ENCODE data around the gene MYO10. TPM values are rescaled to one million over a fixed set of nuclear protein-coding genes. Genes with fewer than 3 reads are reported as not detected.
A peak's percentile ranks its signal among the peaks of the same experiment; 100 is the strongest.

The MYO10 gene
- total RNA-seq, 1 experiment from 2014 or later, result 71.9 TPM

DNA sequence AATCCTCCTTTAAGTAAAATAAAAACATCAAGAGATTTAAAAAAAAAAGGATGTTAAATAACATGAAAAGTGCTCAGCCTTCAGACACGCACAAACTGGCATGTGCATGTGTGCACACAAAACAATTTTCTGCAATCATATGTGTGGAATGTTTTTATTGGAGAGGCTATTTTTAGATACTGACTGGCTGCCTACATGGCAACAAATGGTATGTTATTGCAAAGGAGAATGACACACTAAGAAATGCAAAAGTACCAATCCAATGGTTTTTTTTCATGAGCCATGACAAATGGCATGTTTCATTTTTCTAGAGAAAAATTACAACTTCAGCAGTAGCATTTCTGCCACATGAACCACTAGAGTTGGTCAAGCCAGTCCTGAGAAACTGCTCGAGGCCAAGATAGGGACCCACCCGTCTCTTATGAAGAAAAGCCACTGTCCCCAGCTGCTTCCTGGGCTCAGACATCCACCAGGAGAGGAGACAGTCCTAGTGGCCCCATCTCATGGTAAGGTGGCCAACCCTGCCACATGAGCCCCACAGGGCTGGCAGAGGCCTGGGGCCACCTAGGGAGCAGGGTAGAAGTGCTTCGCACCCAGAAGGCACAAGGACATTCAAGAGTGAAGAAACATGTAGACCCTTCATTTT is 116.4 kb downstream of the MYO10 start:
- peaks cover 15% of the 10 kb centered on the region for H3K4me1 ChIP-seq (ENCODE audit: control insufficient read depth, insufficient read depth, low read length)
- POLR2A ChIA-PET, result no interaction called here
- H3K9me3 ChIP-seq (ENCODE audit: control insufficient read depth, insufficient read depth, low read depth, low read length), result no peaks in the 10 kb centered on the region
- BruUV-seq (replicated peaks), result no TSS peak
- in situ Hi-C loops (cut with HindIII; ENCODE audit: low pct_unique_long_range_greater_than_20kb, low sequenced_read_pairs) (no loop called here), intact Hi-C loops (cut with micrococcal nuclease; ENCODE audit: unreplicated experiment) (no loop called here)
- ATAC-seq (no peak), DNase-seq (ENCODE audit: low read depth, low spot score) (no peak)
- H3K27me3 ChIP-seq (ENCODE audit: control insufficient read depth, insufficient read depth, low read length), result no peaks in the 10 kb centered on the region
- no peak overlapping the region for H3K4me3 ChIP-seq (ENCODE audit: low read depth in 2 of 2, low read length in 2 of 2)
- H3K36me3 ChIP-seq (ENCODE audit: control insufficient read depth, insufficient read depth, low read length), result no peaks in the 10 kb centered on the region
- H3K27ac ChIP-seq (ENCODE audit: low read length), result peak overlapping the region; percentile 0; the same call in 1 of the 2 replicates
- CTCF ChIA-PET, result interaction anchor here (0.7 kb wide), 1 partner anchor 139 kb away, joined by 3 read pairs; no protein-coding TSS in a partner anchor
- TF ChIP-seq SIN3A (IDR thresholded peaks at IDR 0.05; ENCODE audit: borderline replicate concordance, insufficient read depth, low read depth, low read length) (no peak), TCF7L2 (IDR thresholded peaks at IDR 0.05; ENCODE audit: low read depth, low read length) (no peak), POLR2AphosphoS5 (IDR thresholded peaks at IDR 0.05; ENCODE audit: low read depth, low read length) (no peak)
- TF ChIP-seq, protein P1, sequence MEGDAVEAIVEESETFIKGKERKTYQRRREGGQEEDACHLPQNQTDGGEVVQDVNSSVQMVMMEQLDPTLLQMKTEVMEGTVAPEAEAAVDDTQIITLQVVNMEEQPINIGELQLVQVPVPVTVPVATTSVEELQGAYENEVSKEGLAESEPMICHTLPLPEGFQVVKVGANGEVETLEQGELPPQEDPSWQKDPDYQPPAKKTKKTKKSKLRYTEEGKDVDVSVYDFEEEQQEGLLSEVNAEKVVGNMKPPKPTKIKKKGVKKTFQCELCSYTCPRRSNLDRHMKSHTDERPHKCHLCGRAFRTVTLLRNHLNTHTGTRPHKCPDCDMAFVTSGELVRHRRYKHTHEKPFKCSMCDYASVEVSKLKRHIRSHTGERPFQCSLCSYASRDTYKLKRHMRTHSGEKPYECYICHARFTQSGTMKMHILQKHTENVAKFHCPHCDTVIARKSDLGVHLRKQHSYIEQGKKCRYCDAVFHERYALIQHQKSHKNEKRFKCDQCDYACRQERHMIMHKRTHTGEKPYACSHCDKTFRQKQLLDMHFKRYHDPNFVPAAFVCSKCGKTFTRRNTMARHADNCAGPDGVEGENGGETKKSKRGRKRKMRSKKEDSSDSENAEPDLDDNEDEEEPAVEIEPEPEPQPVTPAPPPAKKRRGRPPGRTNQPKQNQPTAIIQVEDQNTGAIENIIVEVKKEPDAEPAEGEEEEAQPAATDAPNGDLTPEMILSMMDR (IDR thresholded peaks at IDR 0.05), result no peak
- TF ChIP-seq, protein P2, sequence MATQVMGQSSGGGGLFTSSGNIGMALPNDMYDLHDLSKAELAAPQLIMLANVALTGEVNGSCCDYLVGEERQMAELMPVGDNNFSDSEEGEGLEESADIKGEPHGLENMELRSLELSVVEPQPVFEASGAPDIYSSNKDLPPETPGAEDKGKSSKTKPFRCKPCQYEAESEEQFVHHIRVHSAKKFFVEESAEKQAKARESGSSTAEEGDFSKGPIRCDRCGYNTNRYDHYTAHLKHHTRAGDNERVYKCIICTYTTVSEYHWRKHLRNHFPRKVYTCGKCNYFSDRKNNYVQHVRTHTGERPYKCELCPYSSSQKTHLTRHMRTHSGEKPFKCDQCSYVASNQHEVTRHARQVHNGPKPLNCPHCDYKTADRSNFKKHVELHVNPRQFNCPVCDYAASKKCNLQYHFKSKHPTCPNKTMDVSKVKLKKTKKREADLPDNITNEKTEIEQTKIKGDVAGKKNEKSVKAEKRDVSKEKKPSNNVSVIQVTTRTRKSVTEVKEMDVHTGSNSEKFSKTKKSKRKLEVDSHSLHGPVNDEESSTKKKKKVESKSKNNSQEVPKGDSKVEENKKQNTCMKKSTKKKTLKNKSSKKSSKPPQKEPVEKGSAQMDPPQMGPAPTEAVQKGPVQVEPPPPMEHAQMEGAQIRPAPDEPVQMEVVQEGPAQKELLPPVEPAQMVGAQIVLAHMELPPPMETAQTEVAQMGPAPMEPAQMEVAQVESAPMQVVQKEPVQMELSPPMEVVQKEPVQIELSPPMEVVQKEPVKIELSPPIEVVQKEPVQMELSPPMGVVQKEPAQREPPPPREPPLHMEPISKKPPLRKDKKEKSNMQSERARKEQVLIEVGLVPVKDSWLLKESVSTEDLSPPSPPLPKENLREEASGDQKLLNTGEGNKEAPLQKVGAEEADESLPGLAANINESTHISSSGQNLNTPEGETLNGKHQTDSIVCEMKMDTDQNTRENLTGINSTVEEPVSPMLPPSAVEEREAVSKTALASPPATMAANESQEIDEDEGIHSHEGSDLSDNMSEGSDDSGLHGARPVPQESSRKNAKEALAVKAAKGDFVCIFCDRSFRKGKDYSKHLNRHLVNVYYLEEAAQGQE (IDR thresholded peaks at IDR 0.05; ENCODE audit: insufficient read depth in 1 of 2, low read depth in 2 of 2, low read length in 1 of 2), result no peak

DNA sequence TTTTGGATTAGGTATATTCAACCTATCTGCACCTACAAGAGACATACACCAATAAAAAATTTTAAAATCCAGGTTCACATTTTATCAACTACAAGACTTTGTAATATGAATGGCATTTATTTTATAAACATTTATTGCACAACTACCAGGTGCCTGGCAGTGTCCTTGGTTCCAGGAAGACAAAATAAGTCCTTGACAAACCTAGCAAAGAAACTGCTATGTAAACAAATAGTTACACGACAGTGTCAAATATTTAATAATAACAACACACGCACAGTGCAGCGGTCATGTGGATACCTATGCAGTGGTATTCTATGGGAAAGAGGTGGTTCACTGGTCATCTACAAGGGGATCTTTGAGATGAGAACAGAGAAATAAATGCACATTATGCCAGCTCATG is 120.7 kb downstream of the MYO10 start:
- POLR2A ChIA-PET, result interaction anchor here (0.6 to 0.7 kb wide), 2 partner anchors 19 to 126 kb away, joined by 6 to 16 read pairs; no protein-coding TSS in a partner anchor
- no peak for DNase-seq (ENCODE audit: low read depth, low spot score)
- intact Hi-C loops (cut with micrococcal nuclease; ENCODE audit: unreplicated experiment), result no loop called here
- no peak for ATAC-seq
- Histone ChIP-seq H3K4me3 (ENCODE audit: low read depth in 2 of 2, low read length in 2 of 2) (no peak overlapping the region), H3K36me3 (ENCODE audit: control insufficient read depth, insufficient read depth, low read length) (no peaks in the 10 kb centered on the region), H3K4me1 (ENCODE audit: control insufficient read depth, insufficient read depth, low read length) (peaks cover 17% of the 10 kb centered on the region), H3K9me3 (ENCODE audit: control insufficient read depth, insufficient read depth, low read depth, low read length) (no peaks in the 10 kb centered on the region), H3K27ac (ENCODE audit: low read length) (no peak overlapping the region), H3K27me3 (ENCODE audit: control insufficient read depth, insufficient read depth, low read length) (no peaks in the 10 kb centered on the region)
- CTCF ChIA-PET, result no interaction called here
- TF ChIP-seq, protein P1 (IDR thresholded peaks at IDR 0.05), result no peak
- TF ChIP-seq SIN3A (IDR thresholded peaks at IDR 0.05; ENCODE audit: borderline replicate concordance, insufficient read depth, low read depth, low read length) (no peak), POLR2AphosphoS5 (IDR thresholded peaks at IDR 0.05; ENCODE audit: low read depth, low read length) (no peak), TCF7L2 (IDR thresholded peaks at IDR 0.05; ENCODE audit: low read depth, low read length) (no peak)
- TF ChIP-seq, protein P2 (IDR thresholded peaks at IDR 0.05; ENCODE audit: insufficient read depth in 1 of 2, low read depth in 2 of 2, low read length in 1 of 2), result no peak
- no TSS peak for BruUV-seq (replicated peaks)
- in situ Hi-C loops (cut with HindIII; ENCODE audit: low pct_unique_long_range_greater_than_20kb, low sequenced_read_pairs), result no loop called here

All from Panc1 (cell line).